HUES6 (cell line): ENCODE results near the gene IRGC.

Experiments used
- H3K27ac ChIP-seq: 2 replicates; pipeline ENCODE4 v1.7.0; 2013; ENCODE audit warnings: low read depth, mild to moderate bottlenecking, low read length, inconsistent platforms
- H3K27me3 ChIP-seq: 2 replicates; pipeline ENCODE4 v1.6.1; 2013; ENCODE audit warnings: low read length; ENCODE audit not compliant: control insufficient read depth, insufficient read depth
- H3K36me3 ChIP-seq: 2 replicates; pipeline ENCODE4 v1.6.1; 2013; ENCODE audit warnings: low read length; ENCODE audit not compliant: control insufficient read depth, insufficient read depth
- H3K4me1 ChIP-seq: 2 replicates; pipeline ENCODE4 v1.6.1; 2013; ENCODE audit warnings: low read length; ENCODE audit not compliant: control insufficient read depth, insufficient read depth
- H3K4me3 ChIP-seq: 2 replicates; pipeline ENCODE4 v1.5.1; 2013; ENCODE audit warnings: low read depth, low read length
- H3K9ac ChIP-seq: one replicate; pipeline ENCODE4 v1.6.1; 2013; ENCODE audit warnings: mild to moderate bottlenecking, low read length
- H3K9me3 ChIP-seq: 2 replicates; pipeline ENCODE4 v1.6.1; 2013; ENCODE audit warnings: low read depth, low read length; ENCODE audit not compliant: control insufficient read depth, insufficient read depth

IRGC gene

GRCh38 chr19:43708716-43709115, 7.2 kb upstream of the IRGC start:
- no peaks in the 10 kb centered on the region for H3K27me3 ChIP-seq
- H3K27ac ChIP-seq, result no peak overlapping the region
- no peak overlapping the region for H3K4me3 ChIP-seq

GRCh38 chr19:43711751-43712355, 4.0 kb upstream of the IRGC start:
- H3K4me3 ChIP-seq, result no peak overlapping the region
- H3K9me3 ChIP-seq, result peaks cover 12% of the 10 kb centered on the region
- no peak overlapping the region for H3K27ac ChIP-seq
- no peaks in the 10 kb centered on the region for H3K27me3 ChIP-seq
- H3K4me1 ChIP-seq, result no peaks in the 10 kb centered on the region
- no peaks in the 10 kb centered on the region for H3K36me3 ChIP-seq
- H3K9ac ChIP-seq, result no peak overlapping the region

More at GRCh38 chr19:43708716-43709115, 7.2 kb upstream of the IRGC start:
- no peaks in the 10 kb centered on the region for H3K4me1 ChIP-seq
- H3K9me3 ChIP-seq, result peaks cover 12% of the 10 kb centered on the region
- no peaks in the 10 kb centered on the region for H3K36me3 ChIP-seq
- H3K9ac ChIP-seq, result no peak overlapping the region

- Histone ChIP-seq H3K9me3 (peaks cover 11% of the 10 kb centered on the region), H3K4me1 (no peaks in the 10 kb centered on the region), H3K36me3 (no peaks in the 10 kb centered on the region), H3K27me3 (no peaks in the 10 kb centered on the region), H3K4me3 (no peak overlapping the region), H3K9ac (no peak overlapping the region), H3K27ac (no peak overlapping the region)
Measured at GRCh38 chr19:43713208-43713607, 2.7 kb upstream of the IRGC start.

GRCh38 chr19:43718627-43719377, 2.9 kb downstream of the IRGC start:
- H3K27ac ChIP-seq, result no peak overlapping the region
- no peaks in the 10 kb centered on the region for H3K36me3 ChIP-seq
- no peak overlapping the region for H3K9ac ChIP-seq
- H3K4me3 ChIP-seq, result no peak overlapping the region
- no peaks in the 10 kb centered on the region for H3K4me1 ChIP-seq
- H3K27me3 ChIP-seq, result no peaks in the 10 kb centered on the region
- no peaks in the 10 kb centered on the region for H3K9me3 ChIP-seq

GRCh38 chr19:43719378-43719868, 3.5 kb downstream of the IRGC start:
- Histone ChIP-seq H3K9ac (no peak overlapping the region), H3K4me3 (no peak overlapping the region), H3K4me1 (no peaks in the 10 kb centered on the region), H3K36me3 (no peaks in the 10 kb centered on the region), H3K27ac (no peak overlapping the region), H3K27me3 (no peaks in the 10 kb centered on the region), H3K9me3 (no peaks in the 10 kb centered on the region)

GRCh38 chr19:43719918-43720317, 4.0 kb downstream of the IRGC start:
- Histone ChIP-seq H3K9me3 (no peaks in the 10 kb centered on the region), H3K9ac (no peak overlapping the region), H3K27me3 (no peaks in the 10 kb centered on the region), H3K4me1 (no peaks in the 10 kb centered on the region), H3K36me3 (no peaks in the 10 kb centered on the region), H3K27ac (no peak overlapping the region), H3K4me3 (no peak overlapping the region)

- Histone ChIP-seq H3K4me1 (no peaks in the 10 kb centered on the region), H3K27ac (no peak overlapping the region), H3K4me3 (no peak overlapping the region), H3K9ac (no peak overlapping the region), H3K36me3 (no peaks in the 10 kb centered on the region), H3K27me3 (no peaks in the 10 kb centered on the region), H3K9me3 (no peaks in the 10 kb centered on the region)
Measured at GRCh38 chr19:43720936-43721335, 5.1 kb downstream of the IRGC start.

GRCh38 chr19:43721469-43722048, 5.7 kb downstream of the IRGC start:
- H3K27ac ChIP-seq, result no peak overlapping the region
- no peak overlapping the region for H3K9ac ChIP-seq
- H3K4me1 ChIP-seq, result no peaks in the 10 kb centered on the region
- H3K9me3 ChIP-seq, result no peaks in the 10 kb centered on the region
- H3K4me3 ChIP-seq, result no peak overlapping the region
- H3K36me3 ChIP-seq, result no peaks in the 10 kb centered on the region
- no peaks in the 10 kb centered on the region for H3K27me3 ChIP-seq

GRCh38 chr19:43723588-43723987, 7.7 kb downstream of the IRGC start:
- H3K4me3 ChIP-seq, result no peak overlapping the region
- H3K27me3 ChIP-seq, result no peaks in the 10 kb centered on the region
- peaks cover 3% of the 10 kb centered on the region for H3K36me3 ChIP-seq
- H3K4me1 ChIP-seq, result no peaks in the 10 kb centered on the region
- H3K9me3 ChIP-seq, result no peaks in the 10 kb centered on the region
- H3K9ac ChIP-seq, result no peak overlapping the region
- no peak overlapping the region for H3K27ac ChIP-seq

GRCh38 chr19:43724896-43725295, 9.0 kb downstream of the IRGC start:
- Histone ChIP-seq H3K4me1 (no peaks in the 10 kb centered on the region), H3K27me3 (no peaks in the 10 kb centered on the region), H3K9me3 (no peaks in the 10 kb centered on the region), H3K27ac (no peak overlapping the region), H3K9ac (no peak overlapping the region), H3K36me3 (peaks cover 10% of the 10 kb centered on the region), H3K4me3 (no peak overlapping the region)

GRCh38 chr19:43725468-43725867, 9.6 kb downstream of the IRGC start:
- no peak overlapping the region for H3K9ac ChIP-seq
- no peaks in the 10 kb centered on the region for H3K4me1 ChIP-seq
- H3K9me3 ChIP-seq, result no peaks in the 10 kb centered on the region
- no peak overlapping the region for H3K27ac ChIP-seq
- no peak overlapping the region for H3K4me3 ChIP-seq
- no peaks in the 10 kb centered on the region for H3K27me3 ChIP-seq
- H3K36me3 ChIP-seq, result peaks cover 13% of the 10 kb centered on the region
